Muscle layer of duodenum (tissue), 2 donors: ENCODE measurements around the gene OBP2A.

Source experiments
- H3K27ac ChIP-seq: one replicate; pipeline ENCODE4 v1.7.0; 2013; ENCODE audit warnings: mild to moderate bottlenecking, low read length
- H3K27me3 ChIP-seq: one replicate; pipeline ENCODE4 v1.7.0; 2013; ENCODE audit warnings: low read depth, mild to moderate bottlenecking, control low read depth, low read length
- H3K36me3 ChIP-seq, 2 donors: one replicate each; pipeline ENCODE4 v1.7.0; 2013; ENCODE audit warnings: low read length in 2 of 2, control low read depth in 1 of 2, mild to moderate bottlenecking in 1 of 2; ENCODE audit not compliant: insufficient read depth in 2 of 2, control insufficient read depth in 1 of 2
- H3K4me1 ChIP-seq, 2 donors: one replicate each; pipeline ENCODE4 v1.7.0; 2013; ENCODE audit warnings: low read length in 2 of 2, mild to moderate bottlenecking in 2 of 2, control low read depth in 1 of 2, moderate library complexity in 1 of 2; ENCODE audit not compliant: insufficient read depth in 2 of 2, control insufficient read depth in 1 of 2
- H3K4me3 ChIP-seq, 2 donors: one replicate each; pipeline ENCODE4 v1.7.0; 2013; ENCODE audit warnings: low read length in 2 of 2, low read depth in 1 of 2, mild to moderate bottlenecking in 1 of 2
- H3K9me3 ChIP-seq, 2 donors: one replicate each; pipeline ENCODE4 v1.7.0; 2013; ENCODE audit warnings: low read length in 2 of 2, control low read depth in 1 of 2, mild to moderate bottlenecking in 1 of 2; ENCODE audit not compliant: control insufficient read depth in 1 of 2
- donor health status: healthy.

The OBP2A gene

GRCh38 chr9:135587658-135588057 lies 41.7 kb downstream of the OBP2A start:
- Histone ChIP-seq H3K4me3 (no peak overlapping the region), H3K27ac (no peak overlapping the region), H3K27me3 (no peaks in the 10 kb centered on the region), H3K36me3 (no peaks in the 10 kb centered on the region), H3K4me1 (no peaks in the 10 kb centered on the region), H3K9me3 (no peaks in the 10 kb centered on the region)

DNA sequence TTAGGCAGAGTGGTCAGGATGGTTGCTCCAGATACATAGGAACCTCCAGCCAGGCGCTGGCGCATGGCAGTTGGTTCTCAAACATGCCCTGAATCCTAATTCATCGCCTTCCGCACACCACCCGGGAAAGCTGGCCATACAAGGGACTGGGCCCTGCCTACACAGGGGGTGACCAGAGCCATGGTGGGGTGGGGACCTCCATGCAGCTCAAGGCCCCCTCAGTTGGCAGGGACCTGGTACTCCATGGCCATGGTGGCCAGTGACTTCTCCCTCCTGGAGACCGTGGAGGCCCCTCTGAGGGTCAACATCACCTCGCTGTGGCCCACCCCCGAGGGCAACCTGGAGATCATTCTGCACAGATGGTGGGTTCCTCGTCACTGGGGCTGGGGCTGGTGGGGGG lies 42.4 kb downstream of the OBP2A start:
- Histone ChIP-seq H3K27ac (no peak overlapping the region), H3K4me1 (no peaks in the 10 kb centered on the region), H3K9me3 (no peaks in the 10 kb centered on the region), H3K4me3 (no peak overlapping the region), H3K27me3 (no peaks in the 10 kb centered on the region), H3K36me3 (no peaks in the 10 kb centered on the region)

GRCh38 chr9:135588886-135589595 lies 43.1 kb downstream of the OBP2A start:
- no peaks in the 10 kb centered on the region for H3K36me3 ChIP-seq
- no peaks in the 10 kb centered on the region for H3K9me3 ChIP-seq
- H3K4me3 ChIP-seq: no peak overlapping the region
- no peaks in the 10 kb centered on the region for H3K4me1 ChIP-seq
- no peaks in the 10 kb centered on the region for H3K27me3 ChIP-seq
- H3K27ac ChIP-seq: no peak overlapping the region

DNA sequence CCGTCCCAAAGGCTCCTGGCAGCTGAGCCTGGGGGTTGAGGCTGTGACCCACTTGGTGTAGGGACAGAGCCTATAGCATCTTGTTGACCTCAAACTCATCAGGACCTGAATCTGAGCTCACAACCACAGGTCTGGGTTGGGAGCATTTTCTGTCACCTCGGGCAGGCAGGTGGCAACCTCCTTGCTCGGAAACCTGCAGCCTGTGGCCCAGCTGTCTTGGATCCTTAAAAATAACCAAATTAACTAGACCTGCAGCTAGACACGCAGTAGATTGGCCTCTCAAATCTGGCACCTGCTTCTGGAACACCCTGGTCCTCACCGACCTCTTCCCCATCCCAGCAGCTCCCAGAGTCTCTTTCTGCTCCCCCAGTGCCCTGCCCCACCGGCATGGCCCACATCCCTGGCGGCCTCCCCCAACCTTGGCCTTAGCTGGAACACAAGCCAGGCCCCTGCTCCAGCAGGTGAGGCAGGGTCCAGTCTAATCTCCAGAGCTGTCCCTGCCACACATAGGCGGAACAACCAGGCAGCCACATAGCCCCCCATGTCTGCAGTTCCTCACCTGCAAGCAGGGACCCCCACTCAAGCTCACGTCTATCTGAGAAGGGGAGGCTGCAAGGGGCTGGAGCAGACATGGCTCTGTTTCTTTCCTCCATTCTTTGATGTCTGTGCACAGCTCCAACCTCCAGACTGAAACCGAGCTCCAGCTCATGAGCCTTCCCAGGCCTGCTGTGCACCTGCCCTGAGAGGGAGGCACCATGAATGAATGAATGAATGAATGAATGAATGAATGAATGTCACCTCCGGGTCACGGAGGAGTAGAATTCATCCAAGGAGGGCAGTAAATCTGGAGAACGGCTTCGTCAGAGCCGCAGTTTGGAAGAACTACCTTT lies 43.9 kb downstream of the OBP2A start:
- no peak overlapping the region for H3K4me3 ChIP-seq
- no peak overlapping the region for H3K27ac ChIP-seq
- H3K27me3 ChIP-seq: no peaks in the 10 kb centered on the region
- H3K4me1 ChIP-seq: no peaks in the 10 kb centered on the region
- H3K9me3 ChIP-seq: peaks cover 0 to 2% of the 10 kb centered on the region in 2 donors
- no peaks in the 10 kb centered on the region for H3K36me3 ChIP-seq

- no peak overlapping the region for H3K4me3 ChIP-seq
- no peaks in the 10 kb centered on the region for H3K27me3 ChIP-seq
- H3K27ac ChIP-seq: no peak overlapping the region
- no peaks in the 10 kb centered on the region for H3K36me3 ChIP-seq
- no peaks in the 10 kb centered on the region for H3K4me1 ChIP-seq
- H3K9me3 ChIP-seq: peaks cover 0 to 2% of the 10 kb centered on the region in 2 donors
These were observed 44.7 kb downstream of the OBP2A start for GRCh38 chr9:135590486-135591079.

- Histone ChIP-seq H3K4me1 (no peaks in the 10 kb centered on the region), H3K9me3 (peaks cover 0 to 5% of the 10 kb centered on the region in 2 donors), H3K36me3 (no peaks in the 10 kb centered on the region), H3K27ac (no peak overlapping the region), H3K4me3 (no peak overlapping the region), H3K27me3 (peaks cover 5% of the 10 kb centered on the region)
These were observed 45.8 kb downstream of the OBP2A start for GRCh38 chr9:135591506-135592330.

GRCh38 chr9:135592331-135592590 lies 46.3 kb downstream of the OBP2A start:
- Histone ChIP-seq H3K36me3 (no peaks in the 10 kb centered on the region), H3K4me3 (no peak overlapping the region), H3K27me3 (peaks cover 7% of the 10 kb centered on the region), H3K4me1 (no peaks in the 10 kb centered on the region), H3K27ac (no peak overlapping the region), H3K9me3 (peaks cover 0 to 5% of the 10 kb centered on the region in 2 donors)

GRCh38 chr9:135592625-135593024 lies 46.7 kb downstream of the OBP2A start:
- Histone ChIP-seq H3K4me1 (no peaks in the 10 kb centered on the region), H3K27me3 (peaks cover 7% of the 10 kb centered on the region), H3K27ac (no peak overlapping the region), H3K4me3 (no peak overlapping the region), H3K36me3 (no peaks in the 10 kb centered on the region), H3K9me3 (peaks cover 0 to 5% of the 10 kb centered on the region in 2 donors)

DNA sequence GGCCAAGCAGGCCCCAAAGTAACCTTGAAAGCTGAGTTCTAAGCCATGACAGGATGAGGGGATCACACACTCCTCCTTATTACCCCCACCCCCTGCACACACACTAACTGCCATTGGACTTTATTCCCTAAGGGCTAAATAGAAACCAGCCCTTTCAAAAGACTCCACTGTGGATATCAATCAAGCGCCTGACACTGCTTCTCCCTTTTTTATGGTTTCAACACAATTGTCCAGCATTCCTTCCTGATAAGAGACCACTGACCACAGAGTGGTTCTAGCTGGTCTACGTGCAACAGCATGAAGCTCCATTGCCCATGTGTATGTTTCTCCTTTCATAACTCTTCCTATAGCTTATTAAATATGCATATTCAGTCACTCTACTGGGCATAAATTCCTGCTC lies 50.3 kb downstream of the OBP2A start:
- H3K4me1 ChIP-seq: no peaks in the 10 kb centered on the region
- H3K9me3 ChIP-seq: peaks cover 0 to 5% of the 10 kb centered on the region in 2 donors

More for the DNA sequence above, 50.3 kb downstream of the OBP2A start:
- Histone ChIP-seq H3K36me3 (no peaks in the 10 kb centered on the region), H3K4me3 (no peak overlapping the region), H3K27ac (no peak overlapping the region), H3K27me3 (peaks cover 7% of the 10 kb centered on the region)
